Anterior cingulate cortex (tissue), 58 donors: ENCODE results near the gene GPR101.
A peak's percentile ranks its signal among the peaks of the same experiment; 100 is the strongest.

Experiments
- DNase-seq, 58 donors: peaks; one replicate each; lab custom pipeline; 2025; lab: John Stamatoyannopoulos, UW

GPR101 gene, protein sequence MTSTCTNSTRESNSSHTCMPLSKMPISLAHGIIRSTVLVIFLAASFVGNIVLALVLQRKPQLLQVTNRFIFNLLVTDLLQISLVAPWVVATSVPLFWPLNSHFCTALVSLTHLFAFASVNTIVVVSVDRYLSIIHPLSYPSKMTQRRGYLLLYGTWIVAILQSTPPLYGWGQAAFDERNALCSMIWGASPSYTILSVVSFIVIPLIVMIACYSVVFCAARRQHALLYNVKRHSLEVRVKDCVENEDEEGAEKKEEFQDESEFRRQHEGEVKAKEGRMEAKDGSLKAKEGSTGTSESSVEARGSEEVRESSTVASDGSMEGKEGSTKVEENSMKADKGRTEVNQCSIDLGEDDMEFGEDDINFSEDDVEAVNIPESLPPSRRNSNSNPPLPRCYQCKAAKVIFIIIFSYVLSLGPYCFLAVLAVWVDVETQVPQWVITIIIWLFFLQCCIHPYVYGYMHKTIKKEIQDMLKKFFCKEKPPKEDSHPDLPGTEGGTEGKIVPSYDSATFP

DNA sequence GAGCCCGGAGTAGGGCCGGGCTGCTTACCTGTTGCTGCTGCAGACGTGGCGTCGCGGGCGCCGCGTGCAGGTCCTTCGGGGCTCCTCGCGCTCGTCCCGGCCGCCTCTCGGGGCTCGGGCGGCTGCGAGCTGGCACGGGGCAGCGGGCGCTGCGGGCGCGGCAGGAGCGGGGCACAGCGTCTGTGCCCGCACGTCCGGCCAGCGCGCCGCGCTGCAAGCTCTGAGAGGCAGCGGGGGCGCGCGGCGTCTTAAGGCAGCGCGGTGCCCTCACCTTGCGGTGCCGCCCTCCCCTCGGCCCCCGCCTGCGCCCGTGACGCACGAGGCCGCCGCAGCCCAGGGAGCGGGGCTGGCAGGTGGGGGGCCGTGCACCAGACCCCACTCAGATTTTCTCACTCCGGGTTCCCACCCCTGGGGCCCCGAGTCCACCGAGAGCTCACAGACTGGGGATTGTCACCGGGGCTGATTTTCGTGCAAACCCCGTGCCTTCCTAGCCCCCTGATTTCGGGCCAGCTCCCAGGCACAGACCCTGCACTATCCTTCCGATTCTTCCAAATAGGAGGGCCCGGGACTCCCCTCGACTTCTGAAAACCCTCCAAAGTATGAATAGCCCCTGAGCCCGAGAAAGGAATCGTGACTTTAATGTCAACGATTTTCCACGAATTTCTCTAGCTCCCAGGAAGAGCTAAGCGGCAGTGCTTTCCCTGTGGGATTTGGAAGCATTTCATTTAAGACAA lies at the start of gene GPR101:
GPR101 (minus strand) TSS at position 222 of the 734 bp plus-strand sequence. CDS start 2,321 bp downstream, outside the sequence.
- DNase-seq = peak in 1 of 58 donors; percentile 2

DNA sequence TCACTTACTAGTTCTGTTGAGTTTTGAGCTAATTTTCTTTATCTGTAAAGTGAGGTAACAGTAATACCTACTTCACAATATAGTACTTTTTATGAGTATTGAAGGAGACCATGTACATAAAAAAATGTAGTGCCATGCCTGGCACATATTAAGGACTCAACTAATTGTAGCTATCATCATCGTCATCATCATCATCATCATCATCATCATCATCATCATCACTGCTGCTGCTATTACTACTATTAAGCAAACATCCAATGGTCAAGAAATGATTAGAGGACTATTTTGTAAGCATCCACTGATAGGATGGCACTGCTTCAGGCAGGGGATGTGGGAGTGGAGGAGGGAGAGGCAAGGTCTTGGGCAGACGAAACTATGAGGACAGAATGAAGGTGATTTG lies 47.4 kb upstream of the GPR101 start:
- no peak for DNase-seq

DNA sequence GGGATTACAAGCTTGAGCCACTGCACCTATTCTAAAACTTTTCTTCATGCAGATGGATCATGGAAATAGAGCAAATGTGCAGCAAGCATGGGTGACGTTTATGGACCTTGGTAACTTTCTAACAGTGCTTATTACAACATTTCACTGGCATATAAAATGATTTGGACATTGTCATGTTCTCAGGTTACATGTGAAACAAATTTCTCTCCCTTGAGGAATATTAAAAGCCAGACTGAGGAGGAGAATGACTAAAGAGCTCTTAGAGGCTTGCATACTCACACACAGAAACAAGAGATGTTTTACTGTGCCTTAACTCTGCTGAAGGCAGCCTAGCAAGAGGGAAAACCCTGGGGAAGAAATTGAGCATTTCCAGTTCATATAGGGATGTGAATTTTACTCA lies 38.6 kb upstream of the GPR101 start:
- DNase-seq = no peak

DNA sequence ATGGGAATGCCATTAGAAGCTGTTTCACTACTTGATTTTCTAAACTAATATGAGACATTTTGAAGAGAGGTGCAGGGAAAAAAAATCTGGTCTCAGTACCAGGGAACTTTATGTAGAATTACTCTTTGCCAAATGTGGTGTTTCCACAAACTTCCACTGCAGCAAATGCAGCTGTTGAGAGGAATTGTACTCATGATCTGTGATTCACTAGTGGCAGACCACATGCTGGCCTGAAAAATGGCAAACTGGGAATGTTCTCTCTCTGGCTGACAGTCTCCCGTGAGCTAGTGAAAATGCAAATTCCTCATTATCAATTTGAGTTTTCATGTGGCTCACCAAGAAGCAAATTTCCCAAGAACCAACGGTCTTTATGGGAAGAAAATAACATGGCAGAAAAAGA lies 37.8 kb upstream of the GPR101 start:
- DNase-seq = no peak

DNA sequence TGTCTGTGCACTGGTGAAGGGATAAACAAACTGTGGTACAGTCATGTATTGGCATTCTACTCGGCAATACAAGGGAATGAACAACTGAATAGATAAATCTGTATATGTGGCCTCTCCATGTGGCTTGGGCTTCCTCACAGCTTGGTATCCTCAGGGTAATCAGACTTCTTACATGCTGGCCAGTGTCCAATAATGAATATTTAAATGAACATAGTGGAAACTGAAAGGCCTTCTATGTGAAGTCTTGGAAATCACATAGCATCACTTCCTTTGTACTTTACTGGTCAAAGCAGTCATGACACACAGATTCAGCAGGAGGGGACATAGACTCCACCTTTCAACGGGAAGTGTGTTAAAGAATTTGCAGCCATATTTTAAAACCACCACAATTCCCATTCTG lies 33.4 kb upstream of the GPR101 start:
- no peak for DNase-seq

DNA sequence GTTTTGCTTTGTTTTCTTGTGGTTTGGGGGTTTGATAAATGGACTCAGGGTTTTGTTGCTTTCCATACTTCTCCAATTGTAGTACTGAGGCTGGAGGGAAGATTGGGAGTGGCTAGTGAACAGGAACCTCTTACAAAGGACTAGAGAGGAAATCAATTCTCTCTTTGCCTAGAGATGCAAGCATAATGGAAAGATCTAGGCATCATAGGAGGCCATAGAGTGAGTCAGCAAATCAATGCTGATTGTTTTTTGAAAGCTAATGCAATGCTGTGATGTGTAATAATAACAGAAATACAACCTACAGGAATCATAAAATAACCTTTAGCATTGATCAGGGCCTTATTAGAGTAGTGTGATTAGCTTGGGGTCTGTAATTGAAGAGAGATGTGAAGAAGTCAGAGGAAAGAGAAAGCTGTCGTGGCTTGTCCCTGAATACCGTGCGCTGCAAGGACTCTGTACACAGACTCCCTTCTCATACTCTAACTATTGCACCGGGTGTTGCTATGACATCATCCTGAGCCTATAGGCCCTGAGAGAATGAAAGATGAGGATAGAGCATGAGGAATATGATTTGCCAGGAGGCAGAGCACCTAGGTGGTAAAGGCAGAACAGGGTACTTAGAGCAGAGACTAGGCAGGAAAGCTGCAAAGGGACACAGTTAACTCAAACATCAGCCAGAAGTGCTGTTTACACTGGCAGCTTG lies 29.3 kb upstream of the GPR101 start:
- no peak for DNase-seq

DNA sequence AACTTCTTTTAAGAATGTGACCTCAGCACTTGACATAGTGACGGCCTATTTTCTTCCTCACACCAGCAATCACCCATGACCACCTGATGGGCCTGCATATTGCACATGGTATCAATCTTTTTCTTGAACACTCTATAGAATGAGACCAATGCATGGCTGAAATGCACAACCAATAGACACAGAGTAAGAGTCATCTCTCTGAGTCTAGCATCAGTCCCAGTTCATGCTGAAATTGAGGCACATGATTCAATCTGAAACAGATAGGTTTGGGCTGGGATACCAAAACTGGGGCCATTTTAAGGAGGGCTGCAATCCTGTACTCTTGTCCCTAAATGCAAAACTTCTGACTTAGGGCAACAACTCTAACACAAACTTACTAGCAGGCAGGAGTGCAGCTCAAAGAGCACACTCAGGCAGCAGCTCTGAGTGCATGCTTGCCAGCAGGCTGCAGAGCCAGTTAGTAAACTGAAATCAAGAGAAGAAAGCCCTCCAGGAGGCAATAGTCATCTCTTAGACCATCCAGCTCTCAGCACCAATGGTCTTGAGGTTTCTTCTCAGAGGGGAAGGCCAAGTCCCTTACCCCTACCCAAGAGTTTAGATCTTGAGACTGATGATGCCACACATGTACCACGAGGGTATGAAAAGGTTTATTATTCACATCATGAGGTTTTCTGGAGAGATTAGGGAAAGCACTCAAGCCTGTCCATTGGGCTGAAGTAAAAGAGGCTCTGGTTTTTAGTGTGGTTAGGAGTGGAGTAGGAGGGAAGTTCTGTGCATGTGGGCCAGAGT lies 24.7 kb upstream of the GPR101 start:
- no peak for DNase-seq

DNA sequence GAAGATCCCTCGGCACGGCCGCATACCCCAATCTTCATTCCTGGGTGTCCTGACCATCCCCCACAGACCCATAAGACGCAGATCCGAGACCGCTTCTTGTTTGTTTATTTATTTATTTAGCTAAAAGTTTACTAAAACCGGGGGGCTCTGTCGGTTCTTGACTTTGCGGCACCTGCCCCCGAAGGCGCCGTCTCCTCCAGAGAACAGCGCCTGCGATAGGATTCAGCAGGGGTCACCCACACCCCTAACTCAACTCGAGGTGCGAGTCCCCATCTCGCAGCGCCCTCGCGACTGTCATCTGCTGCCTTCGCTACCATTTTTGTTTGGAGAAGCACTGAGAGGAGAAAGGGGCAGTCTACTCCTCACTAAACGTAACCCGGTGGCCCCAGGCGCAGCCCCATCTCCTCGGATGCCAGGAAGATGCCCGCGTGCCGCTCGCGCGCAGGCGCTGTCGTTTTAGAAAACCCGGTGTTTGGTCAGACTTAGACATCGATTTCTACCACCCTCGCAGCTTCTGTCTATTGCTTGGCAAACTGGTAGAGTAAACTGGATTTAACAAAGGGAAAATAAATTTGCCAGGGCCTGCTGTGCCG lies 18.9 kb upstream of the GPR101 start:
- DNase-seq = peak in 21 of 58 donors; percentile 0 to 29 (median 2)

DNA sequence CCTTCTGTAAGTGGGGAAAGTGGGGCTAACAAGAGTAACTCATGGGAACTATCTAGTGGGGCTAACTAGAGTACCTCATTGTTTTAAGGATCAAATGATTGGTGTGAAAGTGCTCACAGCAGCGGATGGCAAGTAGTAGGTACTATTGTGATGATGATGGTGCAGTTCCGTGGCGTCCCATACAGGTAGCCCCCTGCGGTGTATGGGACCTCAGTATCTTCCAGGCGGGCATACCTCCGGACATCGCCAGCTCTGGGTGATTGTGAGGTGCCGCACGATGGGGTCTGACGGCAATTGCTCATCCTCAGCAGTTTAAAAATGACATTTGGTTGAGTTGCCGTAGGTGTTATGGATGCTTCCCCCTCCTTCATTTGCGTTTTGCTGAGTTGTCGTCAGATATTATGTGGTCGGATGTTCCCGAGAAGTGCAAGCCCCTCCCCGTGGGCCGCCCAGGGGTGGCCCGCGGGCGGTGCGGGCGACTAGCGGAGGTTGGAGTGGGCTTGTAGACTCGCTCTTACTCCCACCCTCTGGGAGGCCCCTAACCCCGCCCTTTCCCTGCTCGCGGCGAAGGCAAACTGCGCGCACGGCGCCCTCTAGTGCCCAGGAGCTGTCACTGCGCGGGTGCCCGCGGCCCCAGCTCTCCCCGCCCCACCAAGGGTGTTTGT lies 18.3 kb upstream of the GPR101 start:
- DNase-seq = peak in 53 of 58 donors; percentile 0 to 53 (median 15)

DNA sequence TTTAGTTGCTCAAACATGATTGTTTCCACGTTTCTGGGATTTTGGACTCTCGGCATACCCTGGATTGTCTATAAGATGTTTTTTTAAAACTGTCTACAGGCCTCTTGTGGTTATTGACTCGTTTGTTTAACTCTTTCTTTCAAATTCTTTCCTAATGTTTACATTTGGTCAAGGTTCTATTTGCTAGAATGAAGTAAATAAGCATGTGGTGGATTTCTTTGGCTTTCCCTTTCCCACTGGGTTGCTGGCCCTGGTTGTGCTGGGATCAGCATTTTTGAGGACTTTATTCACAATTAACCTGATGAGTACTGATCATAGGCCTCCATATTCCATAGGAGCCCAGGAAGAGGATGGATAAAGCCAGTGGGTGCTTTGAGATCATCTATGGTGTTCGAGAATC lies 11.1 kb upstream of the GPR101 start:
- no peak for DNase-seq

DNA sequence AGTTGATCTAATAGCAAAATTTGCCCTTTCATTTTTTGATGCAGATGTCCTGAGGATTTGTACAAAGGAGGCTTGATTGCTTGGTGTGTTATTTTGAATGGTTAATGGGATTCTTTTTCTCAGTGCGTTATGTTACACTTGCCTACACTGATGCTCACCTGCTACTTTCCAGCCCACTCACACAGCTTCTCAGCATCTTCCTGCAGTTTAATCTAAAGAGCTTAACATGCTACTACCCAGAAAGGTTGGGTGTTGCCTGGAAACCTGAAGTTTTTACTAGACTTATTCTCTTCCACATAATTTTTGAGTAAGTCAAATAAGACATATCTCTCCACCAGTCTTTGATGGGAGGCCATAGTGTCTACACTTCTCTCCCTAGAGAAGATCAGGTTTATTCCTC lies 9.9 kb upstream of the GPR101 start:
- no peak for DNase-seq

DNA sequence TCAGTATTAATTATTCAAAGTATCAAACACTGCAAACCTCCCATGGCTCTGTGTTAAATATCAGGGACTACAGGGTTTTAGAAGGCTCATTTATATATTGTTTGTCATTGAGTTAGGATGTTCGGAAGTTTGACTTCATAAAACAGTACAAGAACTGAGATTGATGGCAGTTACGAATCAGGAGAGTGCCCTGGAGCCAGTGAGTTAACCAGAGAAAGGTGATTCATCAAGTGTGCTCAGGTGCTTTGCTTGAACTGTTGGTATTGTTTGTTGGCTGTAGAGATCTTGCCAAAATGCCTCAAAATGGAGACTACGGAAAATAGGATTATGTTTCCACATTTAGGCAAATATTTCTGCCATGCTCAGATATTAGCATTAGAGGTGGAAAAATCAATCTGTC lies 7.5 kb upstream of the GPR101 start:
- DNase-seq = no peak

DNA sequence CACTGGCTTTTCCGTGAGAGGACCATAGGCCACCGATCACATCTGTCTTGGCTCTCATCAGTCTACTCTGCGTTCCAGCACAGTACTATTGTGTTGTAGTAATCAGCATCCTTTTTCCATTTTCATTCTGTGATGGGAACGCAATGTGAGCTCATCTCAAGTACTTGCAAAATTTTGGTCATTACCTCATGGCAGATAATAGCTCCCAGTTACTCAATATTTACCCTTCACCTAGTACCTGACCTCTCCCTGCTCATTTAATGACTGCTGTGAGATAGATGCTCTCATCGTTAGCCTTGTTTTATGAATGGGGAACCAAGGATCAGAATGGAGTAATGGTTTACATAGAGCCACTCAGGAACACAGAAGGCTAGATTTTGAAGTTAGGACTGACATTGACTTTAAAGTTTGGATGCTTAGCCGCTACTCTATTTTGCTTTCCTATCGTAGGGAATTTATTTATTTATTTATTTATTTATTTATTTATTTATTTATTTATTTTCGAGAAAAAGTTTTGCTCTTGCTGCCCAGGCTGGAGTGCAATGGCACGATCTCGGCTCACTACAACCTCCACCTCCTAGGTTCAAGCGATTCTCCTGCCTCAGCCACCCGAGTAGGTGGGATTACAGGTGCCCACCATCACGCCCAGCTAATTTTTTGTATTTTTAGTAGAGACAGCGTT lies 6.5 kb upstream of the GPR101 start:
- no peak for DNase-seq

DNA sequence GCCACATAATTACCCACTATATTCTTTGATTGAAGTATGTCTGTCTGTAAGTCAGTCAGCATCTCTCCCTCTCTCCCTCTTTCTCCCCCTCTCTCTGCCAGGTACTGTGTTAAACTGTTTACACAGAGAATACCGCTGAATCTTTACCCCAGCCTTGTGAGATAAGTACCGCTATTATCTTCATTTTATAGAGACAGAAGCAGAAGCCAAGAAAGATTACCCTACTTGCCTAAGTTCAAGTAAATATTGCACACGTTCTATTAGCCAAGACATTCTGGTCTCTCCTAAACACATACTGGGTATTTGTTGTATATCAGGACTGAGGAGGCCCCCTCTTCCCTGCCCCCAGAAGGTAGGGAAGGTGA lies 695 bp upstream of the GPR101 start:
- DNase-seq = no peak

DNA sequence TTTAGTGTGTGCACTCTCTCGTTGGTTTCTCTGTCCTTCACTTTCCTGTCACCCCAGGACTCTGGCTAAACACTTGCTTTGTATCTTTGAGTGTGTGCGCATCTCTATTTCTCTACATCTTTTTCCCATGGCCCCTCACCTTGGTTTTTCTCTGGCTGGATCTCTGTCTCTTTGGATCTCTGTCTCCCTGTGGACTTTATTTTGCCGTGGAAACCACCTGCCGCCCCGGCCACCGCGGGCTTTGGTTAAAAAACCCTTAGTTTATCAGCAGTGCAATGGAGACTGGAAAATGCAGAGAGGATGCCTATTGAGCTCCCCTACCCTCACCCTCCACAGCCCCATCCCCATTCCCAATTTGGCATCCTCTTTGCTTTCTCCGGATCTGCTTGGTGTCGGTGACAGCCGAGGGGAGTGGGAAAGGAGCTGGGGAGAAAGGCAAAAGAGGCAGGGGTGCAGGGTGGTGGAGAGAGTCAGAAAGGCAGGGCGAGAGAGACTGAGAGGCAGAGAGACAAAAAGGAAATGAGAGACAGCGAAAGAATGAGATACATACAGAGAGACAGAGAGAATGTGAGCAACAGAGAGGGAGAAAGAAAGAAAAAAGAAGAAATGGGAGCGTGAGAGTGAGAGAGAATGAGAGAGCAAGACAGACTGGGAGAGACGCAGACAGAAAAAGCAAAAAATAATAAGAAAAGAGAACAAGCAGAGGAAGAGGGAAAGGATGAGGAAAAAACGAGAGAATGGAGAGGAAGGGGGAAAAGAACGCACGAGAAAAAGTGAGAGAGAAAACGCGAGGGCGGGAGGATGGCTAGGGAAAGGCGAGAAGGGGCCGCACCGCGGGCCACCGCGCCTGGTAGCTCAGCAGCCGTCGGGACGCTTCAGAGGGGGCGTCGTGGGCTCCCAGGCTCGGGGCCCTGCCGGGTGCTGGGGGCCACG lies 688 bp downstream of the GPR101 start:
- no peak for DNase-seq

DNA sequence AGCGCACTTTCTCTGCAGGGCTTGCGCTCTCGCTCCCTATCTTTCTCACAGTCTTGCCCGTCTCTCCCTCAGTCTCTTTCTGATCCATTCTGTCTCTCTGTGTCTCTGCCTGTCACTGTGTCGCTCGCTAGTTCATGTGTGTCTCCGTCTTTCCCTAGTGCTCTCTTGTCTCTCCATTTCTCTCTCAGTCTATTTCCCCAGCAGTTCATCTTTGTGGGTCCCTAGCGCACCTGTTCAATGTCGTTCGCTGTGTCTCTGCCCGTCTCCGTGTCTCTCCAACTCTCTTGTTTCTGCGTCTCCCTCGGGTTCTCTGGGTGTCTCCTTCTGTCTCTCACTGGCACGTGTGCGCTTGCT lies 1.5 kb downstream of the GPR101 start:
- DNase-seq = no peak

DNA sequence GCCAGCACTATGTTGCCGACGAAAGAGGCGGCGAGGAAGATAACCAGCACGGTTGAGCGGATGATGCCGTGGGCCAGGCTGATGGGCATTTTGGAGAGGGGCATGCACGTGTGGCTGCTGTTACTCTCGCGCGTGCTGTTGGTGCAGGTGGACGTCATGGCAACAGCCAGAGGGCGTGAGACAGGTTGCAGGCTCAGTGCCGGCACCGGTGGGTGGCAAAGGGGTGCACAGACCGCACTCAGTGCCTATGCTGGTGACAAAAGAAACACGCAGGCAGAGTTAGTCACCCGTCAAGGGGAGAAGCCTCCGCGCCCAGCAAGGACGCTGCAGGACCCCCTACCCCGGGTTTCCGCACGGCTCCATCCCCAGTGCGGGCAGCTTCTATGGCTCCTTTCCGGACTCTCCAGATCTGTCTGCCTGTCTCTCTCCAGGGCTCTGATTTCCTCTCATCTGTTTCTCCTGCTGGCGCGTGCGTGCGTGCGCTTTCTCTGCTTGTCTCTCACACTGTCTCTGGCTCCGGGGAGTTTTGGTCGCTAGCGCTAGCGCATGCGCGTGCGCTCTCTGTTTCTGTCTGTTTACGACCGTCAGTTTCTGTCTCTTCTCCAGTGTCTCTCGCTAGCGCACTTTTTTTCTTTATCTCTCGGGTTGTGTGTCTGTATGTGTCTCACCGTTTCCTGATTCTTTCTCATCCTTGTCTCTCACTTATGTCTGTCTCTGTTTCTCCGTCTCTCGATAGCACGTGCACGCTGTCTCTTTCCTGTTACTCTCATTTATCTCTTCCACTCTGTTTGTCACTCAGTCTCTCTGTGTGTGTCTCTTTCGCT lies 2.1 kb downstream of the GPR101 start:
- peak in 19 of 58 donors; percentile 0 to 23 (median 1) for DNase-seq
